ENCODE measurements around the gene MMP24OS.

DNA sequence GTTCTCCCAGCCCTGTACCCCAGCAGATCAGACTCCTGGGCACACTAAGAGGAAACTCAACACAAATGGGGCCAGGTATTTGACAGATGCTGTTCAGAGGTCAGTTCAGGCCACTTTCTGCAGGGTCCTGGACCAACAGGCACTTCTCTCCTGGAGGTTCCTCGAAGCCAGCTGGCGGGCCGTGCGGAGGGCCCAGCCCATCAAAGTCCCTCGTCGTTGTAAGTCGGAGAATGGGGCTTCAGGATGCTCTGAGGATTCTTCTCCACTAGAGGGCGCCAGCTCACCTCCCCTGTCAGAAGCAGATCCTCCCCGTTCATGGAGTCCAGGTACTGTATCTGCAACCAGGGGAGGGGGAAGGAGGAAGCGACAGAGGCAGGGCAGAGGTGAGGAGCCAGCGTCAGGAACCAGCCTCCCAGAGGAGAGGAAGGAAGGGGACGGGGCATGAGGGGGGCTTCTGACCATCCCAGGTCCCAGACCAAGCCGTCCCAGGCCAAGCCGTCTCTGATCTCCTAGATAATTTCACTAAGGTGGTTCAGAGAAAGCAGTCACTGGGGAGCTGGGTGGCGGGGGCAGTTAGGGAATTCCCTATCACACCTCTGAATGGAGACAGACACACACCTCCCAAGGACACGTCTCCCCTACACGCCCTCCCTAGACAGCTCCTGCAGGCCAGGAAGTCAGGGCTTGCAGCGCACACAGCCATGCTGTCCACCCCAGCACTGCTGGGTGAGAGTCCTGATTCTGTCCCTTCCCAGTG is 26.0 kb upstream of the MMP24OS start:
- TF ChIP-seq CTCF (IDR thresholded peaks at IDR 0.05) = peak; percentile 82 to 96 (median 92)
- no peak for TF ChIP-seq POLR2A (IDR thresholded peaks at IDR 0.05)
